HepG2 (cell line): ENCODE results near the gene HIPK2. TPM values are rescaled to one million over a fixed set of nuclear protein-coding genes. Genes with fewer than 3 reads are reported as not detected.

Experiments
- ATAC-seq: fragments of 200-7000 bp; cut with Tn5 transposase; 3 replicates; pipeline ENCODE4 v1.9.1; 2020; ENCODE audit warnings: mild to moderate bottlenecking, moderate library complexity
- BruUV-seq: library from RNA; stranded (reverse); fragments of 400-500 nt; replicated peaks from 2 replicates; lab custom pipeline; 2021; lab: Mats Ljungman, UMichigan
- CTCF ChIA-PET: fragments of 300-600 bp; formaldehyde crosslinking; extraction: SDS; loops from one replicate; lab custom pipeline; 2021; ENCODE audit warnings: low total read pairs, inconsistent platforms, low intra/inter-chr PET ratio; lab: Yijun Ruan, JAX
- POLR2A ChIA-PET: fragments of 350-600 bp; sonication (Branson Sonifier 250); formaldehyde crosslinking; loops from one replicate; lab custom pipeline; 2020; ENCODE audit warnings: antibody characterized with exemption, inconsistent platforms; lab: Yijun Ruan, JAX
- DNase-seq: peaks from one replicate; pipeline ENCODE4 v3.0.0-alpha.2; 2015; ENCODE audit warnings: low spot score
- FAIRE-seq: peaks from 3 replicates; lab custom pipeline; 2011; peaks lifted over from hg19 to GRCh38; lab: Jason Lieb, UNC
- H2AFZ ChIP-seq: one replicate; pipeline ENCODE4 v1.6.1; 2011; ENCODE audit warnings: low read length, inconsistent platforms
- H3K27ac ChIP-seq: fragments of 300-600 bp; 3 replicates; pipeline ENCODE4 v1.8.0; 2011; ENCODE audit warnings: mixed run types, mild to moderate bottlenecking, mixed read lengths, low read length, inconsistent platforms; ENCODE audit not compliant: insufficient read depth; ENCODE audit errors: extremely low read length
- H3K27me3 ChIP-seq, 2 experiments: fragments of 200-600 bp in 1 of 2; 2 replicates in 1 of 2; 3 replicates in 1 of 2; pipeline versions ENCODE4 v1.6.0 to v1.8.0; 2011; ENCODE audit warnings: low read length in 2 of 2, mild to moderate bottlenecking in 2 of 2, moderate library complexity in 2 of 2, inconsistent platforms in 1 of 2; ENCODE audit not compliant: insufficient read depth in 2 of 2, control insufficient read depth in 1 of 2
- H3K36me3 ChIP-seq, 2 experiments: fragments of 200-600 bp in 1 of 2; replicated peaks in 1 of 2; 2 replicates in 1 of 2; 3 replicates in 1 of 2; pipeline versions ENCODE4 v1.5.1 to v1.8.0; 2011; ENCODE audit warnings: low read length in 2 of 2, inconsistent platforms in 1 of 2; ENCODE audit not compliant: insufficient read depth in 2 of 2, control insufficient read depth in 1 of 2
- H3K4me1 ChIP-seq: 2 replicates; pipeline ENCODE4 v1.5.1; 2012; ENCODE audit warnings: low read length, inconsistent platforms; ENCODE audit not compliant: insufficient read depth
- H3K4me2 ChIP-seq: 2 replicates; pipeline ENCODE4 v1.6.0; 2011; ENCODE audit warnings: low read depth, low read length, inconsistent platforms
- H3K4me3 ChIP-seq, 3 experiments: fragments of 200-600 bp in 1 of 3; sonication (generic), shearing (Covaris generic) in 1 of 3; replicated peaks in 1 of 3; 2 replicates each; pipeline ENCODE4 v1.5.1; 2011 to 2016; ENCODE audit warnings: low read length in 3 of 3, inconsistent platforms in 2 of 3, low read depth in 2 of 3, mild to moderate bottlenecking in 2 of 3, control low read depth in 1 of 3, mixed read lengths in 1 of 3; ENCODE audit not compliant: insufficient read depth in 1 of 3
- H3K79me2 ChIP-seq: one replicate; pipeline ENCODE4 v1.6.1; 2011; ENCODE audit warnings: low read length, inconsistent platforms; ENCODE audit not compliant: insufficient read depth
- H3K9ac ChIP-seq: 2 replicates; pipeline ENCODE4 v1.6.0; 2011; ENCODE audit warnings: mild to moderate bottlenecking, low read depth, low read length, inconsistent platforms; ENCODE audit not compliant: insufficient read depth
- H3K9me3 ChIP-seq: 2 replicates; pipeline ENCODE4 v1.5.1; 2012; ENCODE audit warnings: mild to moderate bottlenecking, low read length
- H4K20me1 ChIP-seq: 2 replicates; pipeline ENCODE4 v1.6.0; 2011; ENCODE audit warnings: inconsistent platforms, mild to moderate bottlenecking, low read length, moderate library complexity; ENCODE audit not compliant: insufficient read depth
- AGO2 ChIP-seq: fragments of 200-400 bp; formaldehyde crosslinking; optimal IDR thresholded peaks from 2 replicates; pipeline ENCODE3; 2017; ENCODE audit warnings: mild to moderate bottlenecking, low read depth, low read length, moderate library complexity
- RERE ChIP-seq: IDR thresholded peaks from 2 replicates; pipeline ENCODE4 v1.6.1; 2016; ENCODE audit warnings: low read depth, missing genetic modification reagents, missing compliant biosample characterization
- ZNF3 ChIP-seq: IDR thresholded peaks from 2 replicates; pipeline ENCODE4 v1.7.0; 2017; ENCODE audit warnings: inconsistent platforms
- WGBS: methylation state at CpG from one replicate; pipeline ENCODE4 v1.1.6; 2017; ENCODE audit warnings: low lambda C conversion rate; 5-methylcytosine and 5-hydroxymethylcytosine counted together
- in situ Hi-C: cut with HindIII; loops from 2 replicates; pipeline ENCODE4 v1.10.0; 2017; ENCODE audit warnings: low pct_unique_long_range_greater_than_20kb; ENCODE audit not compliant: extremely low pct_ligation_motif_present
- intact Hi-C: fragments of 100-400 bp; cut with micrococcal nuclease; formaldehyde crosslinking; loops from one replicate; pipeline ENCODE4 v1.10.0; 2022; ENCODE audit not compliant: unreplicated experiment
- polyA plus RNA-seq, 8 experiments: library from polyadenylated mRNA; depleted of rRNA in 3 of 8; stranded (reverse) in 7 of 8; unstranded in 1 of 8; fragments of >200 nt; fragmentation: Illumina TruSeq in 4 of 8; extraction: Trizol in 4 of 8; gene quantifications; 2 replicates each; pipeline versions ENCODE4 v1.2.1 to v1.2.3, GENCODE V29; 2011 to 2016; ENCODE audit warnings: low read depth in 4 of 8, missing spikeins in 1 of 8, mixed read lengths in 1 of 8; ENCODE audit not compliant: insufficient read depth in 1 of 8
- total RNA-seq, 5 experiments: library from RNA; depleted of rRNA; stranded (reverse); fragments of >200 nt; fragmentation: Illumina TruSeq; extraction: Trizol; gene quantifications; 2 replicates each; pipeline ENCODE4 v1.2.3, GENCODE V29; 2016; ENCODE audit warnings: low read depth in 1 of 5

Gene HIPK2
- total and polyA plus RNA-seq, 2 of the 13 experiments (the other 11 are each of a cell fraction or from before 2014, with no cell fraction given) = 14.4 to 20.2 TPM

DNA sequence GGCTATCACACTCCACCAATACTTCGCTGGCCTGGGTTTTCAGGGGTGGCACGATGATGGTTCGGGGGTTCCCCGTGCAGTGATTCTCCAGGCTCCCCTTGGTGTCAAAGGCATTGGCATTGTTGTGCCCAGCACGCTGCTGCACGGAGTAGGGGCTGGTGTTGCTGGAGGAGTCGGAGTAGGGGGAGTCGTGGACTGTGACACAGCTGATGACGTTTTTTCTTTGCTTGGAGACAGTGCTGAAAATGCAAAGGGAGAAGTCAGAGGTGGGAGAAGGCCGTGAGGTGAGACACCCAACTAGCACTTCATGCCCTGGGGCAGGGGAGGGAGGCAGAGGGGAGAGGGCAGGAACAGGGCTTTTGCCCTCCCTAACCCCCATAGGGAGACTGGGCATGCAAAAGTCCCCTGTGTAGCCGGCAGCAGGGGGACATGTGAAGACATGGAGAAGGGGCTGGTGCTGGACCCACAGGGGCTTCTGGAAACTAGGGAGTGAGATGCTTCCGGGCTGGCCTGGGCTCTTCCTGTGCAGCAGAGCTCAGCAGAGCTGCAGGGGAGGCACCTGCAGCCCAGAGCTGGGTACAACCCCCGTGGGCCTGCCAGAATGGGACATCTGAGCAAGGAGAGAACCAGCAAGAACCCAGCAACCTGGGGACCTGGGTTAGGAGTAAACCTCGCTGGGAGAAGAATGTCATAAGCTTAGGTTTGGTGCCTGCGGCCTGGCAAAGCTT lies 193.8 kb downstream of the HIPK2 start (continued):
- TF ChIP-seq RERE (CRISPR knock-in tag) = no peak

DNA sequence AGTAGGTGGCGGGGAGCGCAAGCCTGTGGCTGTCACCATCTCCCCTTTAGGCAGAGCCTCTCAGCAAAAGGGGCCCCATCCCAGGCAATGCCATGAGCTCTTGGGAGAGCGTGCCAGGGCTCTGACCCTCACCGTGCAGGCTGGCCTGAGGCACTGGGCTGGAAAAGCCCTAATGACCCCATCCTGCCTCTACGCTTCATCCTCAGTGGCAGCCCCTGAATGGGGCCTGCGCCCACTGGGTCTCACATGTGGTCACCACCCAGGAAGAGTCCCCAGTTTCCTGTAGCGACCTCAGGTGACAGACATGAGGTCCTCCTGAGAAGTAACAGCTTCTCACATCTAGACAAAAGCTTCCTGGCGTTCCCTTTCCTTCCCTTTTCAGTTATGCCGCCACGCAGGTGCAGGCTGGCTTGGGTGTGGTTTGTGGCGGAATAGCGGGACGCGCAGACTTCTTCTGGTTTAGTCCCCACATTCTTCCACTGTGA lies 195.1 kb downstream of the HIPK2 start:
- Histone ChIP-seq H3K27ac (no peak overlapping the region), H3K27me3 (no peaks in the 10 kb centered on the region), H3K9ac (no peak overlapping the region), H2AFZ (no peak overlapping the region), H4K20me1 (no peaks in the 10 kb centered on the region), H3K9me3 (no peaks in the 10 kb centered on the region), H3K4me3 (no peak overlapping the region)
- DNase-seq = no peak
- ChIA-PET CTCF (no interaction called here), POLR2A (no interaction called here)
- no peak for ATAC-seq
- TF ChIP-seq AGO2 (peak; percentile 24), ZNF3 (CRISPR knock-in tag) (no peak)
- TF ChIP-seq, all 625 proteins: peak for 1
- BruUV-seq = no TSS peak
- H3K4me2 ChIP-seq = no peak overlapping the region
- H3K79me2 ChIP-seq = no peaks in the 10 kb centered on the region
- H3K4me1 ChIP-seq = no peaks in the 10 kb centered on the region
- 95% methylated on average over 9 of the region's 14 CpGs for WGBS
- intact Hi-C loops (no loop called here), in situ Hi-C loops (no loop called here)
- FAIRE-seq = no peak
- H3K36me3 ChIP-seq = peaks cover 35 to 77% of the 10 kb centered on the region in 2 experiments
